ENCODE measurements around the gene ALG2.
A peak's percentile ranks its signal among the peaks of the same experiment; 100 is the strongest.
"Not testable (repeated sequence)": the region's sequence is repeated elsewhere in the genome, so short reads cannot be mapped to it uniquely, and the experiment has no call there.

ALG2 gene

GRCh38 chr9:99197987-99198386, 23.8 kb downstream of the ALG2 start:
- H3K4me3 ChIP-seq (ENCODE audit: low read length, poor library complexity, severe bottlenecking) = no peak overlapping the region
- no peaks in the 10 kb centered on the region for H3K9me2 ChIP-seq (replicated peaks; ENCODE audit: low read depth, low read length)
- no peaks in the 10 kb centered on the region for H3K36me3 ChIP-seq (ENCODE audit: insufficient read depth, low read length)
- H4K20me1 ChIP-seq (ENCODE audit: insufficient read depth, low read length, poor library complexity, severe bottlenecking) = no peaks in the 10 kb centered on the region
- H3K9me3 ChIP-seq (ENCODE audit: insufficient read depth, low read depth, low read length) = no peaks in the 10 kb centered on the region
- TF ChIP-seq EZH2phosphoT487 (IDR thresholded peaks at IDR 0.05; ENCODE audit: borderline replicate concordance) = no peak
- TF ChIP-seq CTCF (conservative IDR thresholded peaks at IDR 0.05; ENCODE audit: low read length) = no peak
- no peak overlapping the region for H3K4me2 ChIP-seq (ENCODE audit: low read depth, low read length, poor library complexity, severe bottlenecking)
- no peak overlapping the region for H2AFZ ChIP-seq (ENCODE audit: low read length)
- H3K9ac ChIP-seq (ENCODE audit: low read depth, low read length, poor library complexity, severe bottlenecking) = no peak overlapping the region
- H3K79me2 ChIP-seq (ENCODE audit: insufficient read depth, low read length) = no peaks in the 10 kb centered on the region
- no peaks in the 10 kb centered on the region for H3F3A ChIP-seq (ENCODE audit: low read depth)
- no peaks in the 10 kb centered on the region for H3K27me3 ChIP-seq (ENCODE audit: insufficient read depth, low read length, poor library complexity, severe bottlenecking)
- no peaks in the 10 kb centered on the region for H3K4me1 ChIP-seq (ENCODE audit: insufficient read depth, low read length, poor library complexity, severe bottlenecking)

- H2AFZ ChIP-seq (ENCODE audit: low read length) = no peak overlapping the region
- H3K9me2 ChIP-seq (replicated peaks; ENCODE audit: low read depth, low read length) = no peaks in the 10 kb centered on the region
- no peaks in the 10 kb centered on the region for H4K20me1 ChIP-seq (ENCODE audit: insufficient read depth, low read length, poor library complexity, severe bottlenecking)
- no peaks in the 10 kb centered on the region for H3F3A ChIP-seq (ENCODE audit: low read depth)
- no peak overlapping the region for H3K4me3 ChIP-seq (ENCODE audit: low read length, poor library complexity, severe bottlenecking)
- no peaks in the 10 kb centered on the region for H3K36me3 ChIP-seq (ENCODE audit: insufficient read depth, low read length)
- no peaks in the 10 kb centered on the region for H3K27me3 ChIP-seq (ENCODE audit: insufficient read depth, low read length, poor library complexity, severe bottlenecking)
- no peak overlapping the region for H3K9ac ChIP-seq (ENCODE audit: low read depth, low read length, poor library complexity, severe bottlenecking)
- no peaks in the 10 kb centered on the region for H3K9me3 ChIP-seq (ENCODE audit: insufficient read depth, low read depth, low read length)
- TF ChIP-seq CTCF (conservative IDR thresholded peaks at IDR 0.05; ENCODE audit: low read length) (peak; percentile 11; the same call in 1 of the 2 replicates), EZH2phosphoT487 (IDR thresholded peaks at IDR 0.05; ENCODE audit: borderline replicate concordance) (no peak)
- H3K79me2 ChIP-seq (ENCODE audit: insufficient read depth, low read length) = no peaks in the 10 kb centered on the region
- H3K4me1 ChIP-seq (ENCODE audit: insufficient read depth, low read length, poor library complexity, severe bottlenecking) = no peaks in the 10 kb centered on the region
- H3K4me2 ChIP-seq (ENCODE audit: low read depth, low read length, poor library complexity, severe bottlenecking) = no peak overlapping the region
Observed at GRCh38 chr9:99197124-99197630, 24.6 kb downstream of the ALG2 start.

DNA sequence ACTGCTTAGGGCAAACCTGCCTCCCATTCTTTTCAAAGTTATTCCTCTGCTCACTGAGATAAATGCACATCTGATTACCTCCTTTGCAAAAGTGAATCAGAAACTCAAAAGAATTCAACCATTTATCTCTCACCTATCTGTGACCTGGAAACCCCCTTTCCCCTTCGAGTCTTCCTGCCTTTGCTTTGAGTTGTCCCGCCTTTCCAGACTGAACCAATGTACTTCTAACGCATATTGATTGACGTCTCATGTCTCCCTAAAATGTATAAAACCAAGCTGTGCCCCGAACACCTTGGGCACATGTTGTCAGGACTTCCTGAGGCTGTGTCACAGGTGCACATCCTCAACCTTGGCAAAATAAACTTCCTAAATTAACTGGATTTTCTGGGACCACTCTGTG, 25.3 kb downstream of the ALG2 start:
- H3K4me1 ChIP-seq (ENCODE audit: insufficient read depth, low read length, poor library complexity, severe bottlenecking); H3K9me2 ChIP-seq (replicated peaks; ENCODE audit: low read depth, low read length); H3K4me2 ChIP-seq (ENCODE audit: low read depth, low read length, poor library complexity, severe bottlenecking); H2AFZ ChIP-seq (ENCODE audit: low read length); H3K79me2 ChIP-seq (ENCODE audit: insufficient read depth, low read length); H3F3A ChIP-seq (ENCODE audit: low read depth); H3K36me3 ChIP-seq (ENCODE audit: insufficient read depth, low read length); H3K27me3 ChIP-seq (ENCODE audit: insufficient read depth, low read length, poor library complexity, severe bottlenecking); H3K9me3 ChIP-seq (ENCODE audit: insufficient read depth, low read depth, low read length); H3K9ac ChIP-seq (ENCODE audit: low read depth, low read length, poor library complexity, severe bottlenecking); H3K4me3 ChIP-seq (ENCODE audit: low read length, poor library complexity, severe bottlenecking); H4K20me1 ChIP-seq (ENCODE audit: insufficient read depth, low read length, poor library complexity, severe bottlenecking): not testable (repeated sequence)

GRCh38 chr9:99193466-99193821, 28.3 kb downstream of the ALG2 start:
- TF ChIP-seq EZH2phosphoT487 (IDR thresholded peaks at IDR 0.05; ENCODE audit: borderline replicate concordance) (no peak), CTCF (conservative IDR thresholded peaks at IDR 0.05; ENCODE audit: low read length) (no peak)
- H3K9ac ChIP-seq (ENCODE audit: low read depth, low read length, poor library complexity, severe bottlenecking) = no peak overlapping the region
- no peaks in the 10 kb centered on the region for H3K4me1 ChIP-seq (ENCODE audit: insufficient read depth, low read length, poor library complexity, severe bottlenecking)
- H3K9me3 ChIP-seq (ENCODE audit: insufficient read depth, low read depth, low read length) = no peaks in the 10 kb centered on the region
- H2AFZ ChIP-seq (ENCODE audit: low read length) = no peak overlapping the region
- H3K4me3 ChIP-seq (ENCODE audit: low read length, poor library complexity, severe bottlenecking) = no peak overlapping the region
- H3K9me2 ChIP-seq (replicated peaks; ENCODE audit: low read depth, low read length) = no peaks in the 10 kb centered on the region
- no peaks in the 10 kb centered on the region for H4K20me1 ChIP-seq (ENCODE audit: insufficient read depth, low read length, poor library complexity, severe bottlenecking)
- no peaks in the 10 kb centered on the region for H3K36me3 ChIP-seq (ENCODE audit: insufficient read depth, low read length)
- H3K27me3 ChIP-seq (ENCODE audit: insufficient read depth, low read length, poor library complexity, severe bottlenecking) = no peaks in the 10 kb centered on the region
- H3K79me2 ChIP-seq (ENCODE audit: insufficient read depth, low read length) = no peaks in the 10 kb centered on the region
- no peak overlapping the region for H3K4me2 ChIP-seq (ENCODE audit: low read depth, low read length, poor library complexity, severe bottlenecking)
- no peaks in the 10 kb centered on the region for H3F3A ChIP-seq (ENCODE audit: low read depth)

Data from Loucy (cell line).